Central memory CD8-positive, alpha-beta T cell (primary cell): Measurements from ENCODE around the gene ITGA8.

Experiments used
- ATAC-seq: fragments of 150-1000 bp; cut with Tn5 transposase; replicated peaks from 2 replicates; pipeline ENCODE4 v1.10.0; 2022; ENCODE audit warnings: mild to moderate bottlenecking, moderate FRiP score, moderate number of reproducible peaks; ENCODE audit not compliant: poor library complexity, severe bottlenecking; ENCODE audit errors: extremely low read depth
- DNase-seq, 2 donors: peaks; one replicate each; pipeline ENCODE4 v3.0.0; 2021; ENCODE audit warnings: low spot score in 2 of 2
- H3K27ac Mint-ChIP-seq: one replicate; pipeline ENCODE4 v1.8.0; 2022; ENCODE audit warnings: low read depth, mild to moderate bottlenecking, moderate library complexity, mixed read lengths
- H3K27me3 Mint-ChIP-seq: one replicate; pipeline ENCODE4 v1.8.0; 2022; ENCODE audit warnings: mixed read lengths
- H3K36me3 Mint-ChIP-seq: one replicate; pipeline ENCODE4 v1.8.0; 2022; ENCODE audit warnings: mild to moderate bottlenecking, moderate library complexity, mixed read lengths; ENCODE audit not compliant: insufficient read depth
- H3K4me1 Mint-ChIP-seq: one replicate; pipeline ENCODE4 v1.8.0; 2022; ENCODE audit warnings: mixed read lengths
- H3K4me3 Mint-ChIP-seq: one replicate; pipeline ENCODE4 v1.8.0; 2022; ENCODE audit warnings: mild to moderate bottlenecking, moderate library complexity, mixed read lengths
- H3K9me3 Mint-ChIP-seq: one replicate; pipeline ENCODE4 v1.8.0; 2022; ENCODE audit warnings: mixed read lengths

Gene ITGA8

GRCh38 chr10:15624401-15625196 is 95.1 kb downstream of the ITGA8 start:
- H3K27me3 Mint-ChIP-seq = peaks cover 19% of the 10 kb centered on the region
- ATAC-seq = no peak
- no peak overlapping the region for H3K4me3 Mint-ChIP-seq
- no peaks in the 10 kb centered on the region for H3K36me3 Mint-ChIP-seq
- H3K9me3 Mint-ChIP-seq = no peaks in the 10 kb centered on the region
- H3K4me1 Mint-ChIP-seq = no peaks in the 10 kb centered on the region
- H3K27ac Mint-ChIP-seq = no peak overlapping the region
- no peak for DNase-seq

DNA sequence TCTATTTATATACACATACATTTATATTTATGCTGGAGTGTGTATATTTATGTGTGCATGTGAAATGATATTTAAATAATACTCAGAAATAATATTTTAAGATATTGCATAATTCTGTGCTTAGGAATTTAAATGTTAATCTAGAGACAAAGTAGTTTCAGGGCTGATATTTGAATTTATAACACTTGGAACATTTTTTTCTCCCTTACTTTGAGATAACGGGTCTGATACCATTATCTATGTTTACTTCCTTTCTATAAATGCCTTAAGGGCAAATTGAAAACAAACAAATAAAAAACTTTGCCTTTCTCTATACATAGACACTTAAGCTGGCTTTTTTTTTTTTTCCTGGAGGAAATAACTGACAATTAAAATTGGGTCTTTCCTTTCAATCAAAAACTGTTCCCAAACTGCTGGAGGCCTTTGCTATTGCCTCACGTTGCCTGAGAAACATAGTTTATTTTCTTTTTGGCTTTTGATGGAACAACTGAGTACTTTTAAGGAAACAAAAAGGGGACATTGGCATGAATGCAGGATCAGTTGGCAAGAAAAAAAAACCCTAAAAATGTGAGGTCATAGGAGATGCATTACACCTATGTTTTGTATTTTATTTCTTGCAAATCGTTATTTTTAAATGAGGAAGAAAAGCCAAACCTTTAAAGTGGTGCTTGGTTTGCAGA is 98.7 kb downstream of the ITGA8 start:
- no peak for ATAC-seq
- H3K9me3 Mint-ChIP-seq = no peaks in the 10 kb centered on the region
- no peaks in the 10 kb centered on the region for H3K4me1 Mint-ChIP-seq
- no peaks in the 10 kb centered on the region for H3K36me3 Mint-ChIP-seq
- no peak overlapping the region for H3K4me3 Mint-ChIP-seq
- H3K27ac Mint-ChIP-seq = no peak overlapping the region
- peaks cover 19% of the 10 kb centered on the region for H3K27me3 Mint-ChIP-seq
- DNase-seq = no peak

DNA sequence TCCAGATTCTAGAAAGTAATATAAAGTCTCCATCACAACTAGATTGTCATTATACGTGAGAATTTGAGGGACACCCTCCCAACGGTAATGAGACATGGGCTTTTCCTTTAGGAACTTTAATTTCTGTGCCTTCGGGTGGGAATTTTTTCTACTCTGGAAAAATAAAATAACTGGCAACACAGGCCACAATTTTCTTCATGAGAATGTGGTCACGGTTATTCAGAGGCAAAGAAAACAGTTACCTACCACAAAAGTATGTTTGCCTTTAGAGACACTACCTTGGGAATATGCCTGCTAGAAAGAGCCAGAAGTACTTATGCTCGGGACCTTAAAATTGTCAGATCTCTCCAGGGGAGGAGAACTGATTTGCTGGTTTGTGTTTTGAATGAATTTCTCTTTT is 99.4 kb downstream of the ITGA8 start:
- ATAC-seq (no peak), DNase-seq (no peak)
- Mint-ChIP-seq H3K27me3 (peaks cover 19% of the 10 kb centered on the region), H3K4me3 (no peak overlapping the region), H3K4me1 (no peaks in the 10 kb centered on the region), H3K36me3 (no peaks in the 10 kb centered on the region), H3K9me3 (no peaks in the 10 kb centered on the region), H3K27ac (no peak overlapping the region)

DNA sequence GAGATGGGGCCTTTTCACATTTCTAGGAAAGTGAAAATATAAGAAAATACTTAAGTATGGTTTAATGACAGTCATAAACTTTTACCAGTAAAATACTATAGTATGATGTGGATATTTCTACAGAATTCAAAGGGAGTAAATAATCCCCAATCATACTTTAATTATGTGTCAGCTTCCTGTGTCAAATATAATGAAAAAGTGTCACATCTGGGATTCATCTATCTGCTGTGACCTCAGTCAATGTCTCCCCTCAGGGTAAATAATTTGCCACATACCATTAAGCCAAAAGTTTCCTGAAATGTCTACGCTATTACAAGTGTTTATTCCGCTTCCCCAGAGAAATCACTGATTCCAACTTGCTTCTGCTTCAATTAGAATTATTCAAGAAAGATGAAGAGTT is 110.5 kb downstream of the ITGA8 start:
- Mint-ChIP-seq H3K4me3 (no peak overlapping the region), H3K27me3 (peaks cover 9% of the 10 kb centered on the region), H3K27ac (no peak overlapping the region), H3K36me3 (no peaks in the 10 kb centered on the region), H3K4me1 (no peaks in the 10 kb centered on the region), H3K9me3 (no peaks in the 10 kb centered on the region)
- ATAC-seq = no peak
- DNase-seq = no peak

DNA sequence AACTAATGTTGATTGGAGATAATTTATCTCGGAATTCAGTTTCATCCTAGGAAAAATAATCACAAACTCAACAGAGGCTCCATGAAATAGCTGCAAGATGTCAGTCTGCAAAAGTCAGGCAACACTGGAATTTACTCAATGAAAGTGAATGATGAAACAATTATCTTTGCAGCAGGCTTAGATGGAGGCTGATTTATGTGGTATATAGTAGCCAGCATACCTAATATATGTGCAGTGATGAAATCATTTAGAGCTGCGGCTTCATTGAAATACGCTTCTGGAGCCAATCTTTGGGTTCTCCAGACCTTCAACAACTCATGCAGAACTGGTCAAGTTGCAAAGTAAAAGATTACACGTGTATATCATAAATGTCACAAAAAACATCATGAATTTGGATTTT is 113.3 kb downstream of the ITGA8 start:
- Mint-ChIP-seq H3K9me3 (no peaks in the 10 kb centered on the region), H3K27ac (no peak overlapping the region), H3K4me3 (no peak overlapping the region), H3K4me1 (no peaks in the 10 kb centered on the region), H3K36me3 (no peaks in the 10 kb centered on the region), H3K27me3 (peaks cover 12% of the 10 kb centered on the region)
- DNase-seq (no peak), ATAC-seq (no peak)

DNA sequence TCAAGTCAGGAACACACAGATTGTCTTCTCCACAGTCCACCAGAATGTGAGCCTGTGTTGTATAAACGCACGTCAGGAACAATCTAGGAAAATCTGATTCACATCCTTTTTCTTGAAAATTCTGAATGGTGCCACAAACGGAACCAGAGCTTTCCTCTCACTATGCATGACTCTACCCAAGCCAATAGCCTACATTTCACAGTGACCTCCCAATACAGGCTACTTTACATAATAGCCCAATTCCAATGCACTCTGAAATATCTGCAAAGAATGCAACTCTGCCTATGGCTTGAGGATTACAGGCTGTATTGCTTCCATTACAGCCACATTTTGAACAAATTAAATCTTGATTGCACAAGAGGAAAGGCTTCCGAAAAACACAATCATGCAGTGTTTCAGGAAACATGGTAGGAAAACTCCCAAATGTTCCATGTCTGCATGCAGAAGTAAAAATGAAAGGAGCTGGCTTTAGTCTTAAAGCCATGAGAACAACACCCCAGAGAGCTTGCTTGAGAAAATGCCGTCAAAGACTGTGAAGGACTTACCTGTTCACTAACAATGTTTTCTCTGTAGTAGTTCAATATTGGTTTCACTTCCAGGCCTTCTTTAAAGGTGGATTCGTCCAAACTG is 113.9 kb downstream of the ITGA8 start:
- Mint-ChIP-seq H3K27ac (no peak overlapping the region), H3K27me3 (peaks cover 18% of the 10 kb centered on the region), H3K9me3 (no peaks in the 10 kb centered on the region), H3K4me1 (no peaks in the 10 kb centered on the region), H3K36me3 (no peaks in the 10 kb centered on the region), H3K4me3 (no peak overlapping the region)
- DNase-seq = no peak
- ATAC-seq = no peak

DNA sequence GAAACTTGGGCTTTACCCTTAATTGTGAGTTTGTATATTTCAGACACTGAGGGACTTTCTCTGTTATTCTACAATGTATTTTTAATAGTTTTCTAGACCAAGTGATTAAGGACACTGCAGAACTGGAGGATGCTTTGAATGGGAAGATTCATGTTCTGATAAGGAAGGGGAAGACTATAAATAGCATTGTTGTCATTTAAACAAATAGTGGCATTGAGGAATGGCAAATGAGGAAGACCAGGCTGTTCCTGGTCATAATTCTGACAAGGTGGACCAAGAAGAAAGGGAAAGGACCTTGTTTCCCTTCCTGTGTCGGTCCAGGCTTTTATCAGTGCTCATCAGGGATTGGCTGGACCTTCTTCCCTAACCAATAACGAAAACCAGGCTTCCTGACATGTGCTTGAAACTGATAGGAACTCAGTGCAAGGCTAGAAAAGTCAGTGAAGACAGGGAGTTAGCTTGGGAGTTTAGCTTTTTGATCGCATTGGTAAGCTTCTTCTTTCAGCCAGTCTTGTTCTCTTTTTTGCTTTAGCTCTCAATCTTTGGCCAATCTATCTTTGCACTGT is 116.2 kb downstream of the ITGA8 start:
- DNase-seq = no peak
- Mint-ChIP-seq H3K9me3 (no peaks in the 10 kb centered on the region), H3K36me3 (no peaks in the 10 kb centered on the region), H3K27ac (no peak overlapping the region), H3K4me1 (no peaks in the 10 kb centered on the region), H3K4me3 (no peak overlapping the region), H3K27me3 (peaks cover 29% of the 10 kb centered on the region)
- no peak for ATAC-seq

DNA sequence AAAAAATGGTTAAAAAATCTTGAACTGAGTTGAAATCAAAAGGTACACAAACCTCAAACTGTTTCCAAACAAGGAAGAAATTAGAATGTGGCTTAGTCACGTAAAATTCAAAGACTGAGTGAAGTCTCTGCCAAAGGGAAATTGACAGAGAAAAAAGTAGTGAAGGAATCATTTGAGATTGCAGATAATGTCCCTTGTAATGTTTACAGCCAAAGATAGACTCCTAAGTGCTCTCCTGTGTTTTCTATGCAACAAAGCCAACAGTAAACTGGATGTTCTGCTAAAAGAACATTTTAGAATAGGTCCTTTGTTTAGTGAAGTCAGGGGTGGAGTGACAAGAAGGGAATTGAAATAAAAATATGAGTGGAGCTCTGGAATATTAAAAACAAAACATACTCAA is 117.9 kb downstream of the ITGA8 start:
- Mint-ChIP-seq H3K36me3 (no peaks in the 10 kb centered on the region), H3K27ac (no peak overlapping the region), H3K9me3 (no peaks in the 10 kb centered on the region), H3K4me3 (no peak overlapping the region), H3K4me1 (no peaks in the 10 kb centered on the region), H3K27me3 (peaks cover 29% of the 10 kb centered on the region)
- DNase-seq (no peak), ATAC-seq (no peak)

GRCh38 chr10:15595260-15595659 is 124.5 kb downstream of the ITGA8 start:
- Mint-ChIP-seq H3K4me3 (no peak overlapping the region), H3K27me3 (peaks cover 5% of the 10 kb centered on the region), H3K4me1 (no peaks in the 10 kb centered on the region), H3K27ac (no peak overlapping the region), H3K36me3 (no peaks in the 10 kb centered on the region), H3K9me3 (no peaks in the 10 kb centered on the region)
- DNase-seq = no peak
- ATAC-seq = no peak

DNA sequence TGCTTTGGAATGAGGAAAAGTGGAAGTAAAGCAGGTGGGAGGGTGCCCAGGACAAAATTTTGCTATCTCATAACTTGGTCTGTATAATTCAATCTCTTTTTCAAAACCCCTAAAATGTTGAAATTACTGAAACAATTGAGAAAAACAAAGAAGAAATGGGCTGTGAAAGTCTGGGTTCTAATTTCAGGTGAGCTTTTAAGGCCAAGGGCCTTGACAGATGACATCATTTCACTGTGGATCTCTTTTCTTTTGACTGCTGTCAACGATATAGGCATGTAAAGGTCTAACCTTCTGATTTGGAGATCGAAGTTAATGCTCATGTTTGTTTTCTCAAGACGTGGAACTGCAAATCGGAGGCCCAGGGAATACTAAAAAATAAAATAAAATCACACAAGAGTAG is 127.8 kb downstream of the ITGA8 start:
- H3K4me3 Mint-ChIP-seq = no peak overlapping the region
- H3K9me3 Mint-ChIP-seq = no peaks in the 10 kb centered on the region
- DNase-seq (no peak), ATAC-seq (no peak)
- no peak overlapping the region for H3K27ac Mint-ChIP-seq
- H3K27me3 Mint-ChIP-seq = no peaks in the 10 kb centered on the region
- no peaks in the 10 kb centered on the region for H3K4me1 Mint-ChIP-seq
- H3K36me3 Mint-ChIP-seq = no peaks in the 10 kb centered on the region

GRCh38 chr10:15591431-15591830 is 128.3 kb downstream of the ITGA8 start:
- ATAC-seq (no peak), DNase-seq (no peak)
- H3K36me3 Mint-ChIP-seq = no peaks in the 10 kb centered on the region
- H3K27me3 Mint-ChIP-seq = no peaks in the 10 kb centered on the region
- no peaks in the 10 kb centered on the region for H3K9me3 Mint-ChIP-seq
- H3K4me1 Mint-ChIP-seq = no peaks in the 10 kb centered on the region
- H3K4me3 Mint-ChIP-seq = no peak overlapping the region
- H3K27ac Mint-ChIP-seq = no peak overlapping the region

DNA sequence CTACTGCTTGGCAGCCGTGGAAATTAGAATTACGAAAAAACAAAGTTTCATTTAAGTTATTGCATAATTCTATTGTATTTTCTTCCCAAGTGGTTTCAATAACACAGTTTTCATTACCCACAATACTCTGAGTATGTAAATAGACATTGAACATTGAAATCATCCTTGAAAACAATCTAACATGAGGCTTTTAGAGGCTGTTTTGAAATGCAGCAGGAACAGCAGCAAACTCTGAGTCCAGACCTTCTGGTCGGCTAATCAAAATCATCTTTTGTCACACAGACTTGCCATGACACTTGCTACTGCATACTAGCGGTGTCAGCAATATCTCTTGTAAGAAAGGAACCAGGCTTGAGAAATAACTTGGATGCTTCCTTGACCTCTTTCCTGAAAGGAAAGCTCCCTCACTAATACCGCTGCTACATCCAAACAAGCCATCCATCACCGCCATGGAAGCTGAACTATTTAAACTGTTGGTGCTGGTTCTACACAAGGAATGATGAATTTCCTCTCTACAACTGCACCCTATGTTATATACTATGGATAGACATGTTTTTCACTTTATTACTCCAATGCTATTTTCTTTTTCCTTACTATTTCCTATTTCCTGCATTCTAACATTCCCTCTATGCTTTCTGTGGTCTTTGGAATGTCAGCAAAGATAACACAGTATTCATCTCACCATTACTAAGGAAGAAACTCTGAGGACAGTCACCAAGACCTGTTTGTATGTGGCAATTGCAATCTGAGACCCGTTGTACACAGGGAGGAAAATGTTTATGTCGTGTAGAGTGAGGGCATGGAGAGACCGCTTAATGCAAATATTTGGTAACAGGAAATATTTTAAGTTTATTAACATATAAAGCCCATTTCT is 130.8 kb downstream of the ITGA8 start:
- no peak for DNase-seq
- Mint-ChIP-seq H3K4me3 (no peak overlapping the region), H3K36me3 (no peaks in the 10 kb centered on the region), H3K27ac (no peak overlapping the region), H3K27me3 (no peaks in the 10 kb centered on the region), H3K4me1 (no peaks in the 10 kb centered on the region), H3K9me3 (no peaks in the 10 kb centered on the region)
- no peak for ATAC-seq
